K562 (cell line): ENCODE data around the gene TMEM138. TPM values are rescaled to one million over a fixed set of nuclear protein-coding genes. Genes with fewer than 3 reads are reported as not detected.
A peak's percentile ranks its signal among the peaks of the same experiment; 100 is the strongest.

Experiments
- BCOR ChIP-seq: fragments of 450-650 bp; IDR thresholded peaks from 2 replicates; pipeline ENCODE4 v1.6.1; 2016
- DMBX1 ChIP-seq: fragments of 250-450 bp; sonication (Bioruptor Pico); IDR thresholded peaks from 2 replicates; pipeline ENCODE4 v1.8.0; 2022; ENCODE audit warnings: inconsistent platforms, mild to moderate bottlenecking, moderate library complexity, borderline replicate concordance
- ERF ChIP-seq: fragments of 450-650 bp; formaldehyde crosslinking; IDR thresholded peaks from 2 replicates; pipeline ENCODE4 v1.4.0; 2020; ENCODE audit warnings: mild to moderate bottlenecking, mixed read lengths
- KDM4B ChIP-seq, 2 experiments: fragments of 450-650 bp in 1 of 2; sonication (generic) in 1 of 2; IDR thresholded peaks; 2 replicates each; pipeline ENCODE4 v1.6.1; 2016 to 2017; ENCODE audit warnings: borderline replicate concordance in 2 of 2, antibody characterized with exemption in 1 of 2, low read depth in 1 of 2, mild to moderate bottlenecking in 1 of 2
- MBD2 ChIP-seq: sonication (generic); IDR thresholded peaks from 2 replicates; pipeline ENCODE4 v1.6.1; 2016; ENCODE audit warnings: low read depth, borderline replicate concordance
- MECOM ChIP-seq: fragments of 250-450 bp; sonication (Bioruptor Pico); IDR thresholded peaks from 2 replicates; pipeline ENCODE4 v1.8.0; 2022; ENCODE audit warnings: inconsistent platforms
- MYC ChIP-seq, 2 experiments: fragments of 250-450 bp in 1 of 2; sonication (Bioruptor Pico) in 1 of 2; IDR thresholded peaks; 2 replicates each; pipeline versions ENCODE4 v1.5.1 to v1.6.1; 2012 to 2021; ENCODE audit warnings: low read depth in 2 of 2, borderline replicate concordance in 1 of 2, improper control_type of control experiment in 1 of 2, low read length in 1 of 2, mild to moderate bottlenecking in 1 of 2, moderate library complexity in 1 of 2
- NFATC3 ChIP-seq: fragments of 450-650 bp; IDR thresholded peaks from 2 replicates; pipeline ENCODE4 v1.6.1; 2017; ENCODE audit warnings: mild to moderate bottlenecking
- RBFOX2 ChIP-seq: fragments of 200-400 bp; formaldehyde crosslinking; IDR thresholded peaks from 2 replicates; pipeline ENCODE4 v1.6.1; 2017; ENCODE audit warnings: low read depth, mild to moderate bottlenecking, low read length, moderate library complexity
- SIN3A ChIP-seq, 2 experiments: fragments of 150-350 bp in 1 of 2; IDR thresholded peaks; 2 replicates each; pipeline ENCODE4 v1.6.1; 2011 to 2016; ENCODE audit warnings: borderline replicate concordance in 2 of 2, low read depth in 2 of 2, low read length in 2 of 2, mild to moderate bottlenecking in 2 of 2, moderate library complexity in 2 of 2; ENCODE audit not compliant: control insufficient read depth in 1 of 2
- SUPT5H ChIP-seq: fragments of 450-650 bp; IDR thresholded peaks from 2 replicates; pipeline ENCODE4 v1.6.1; 2016
- TCF7 ChIP-seq: sonication (generic); IDR thresholded peaks from 2 replicates; pipeline ENCODE4 v1.6.1; 2016; ENCODE audit warnings: antibody characterized with exemption, borderline replicate concordance
- TEAD1 ChIP-seq, 2 experiments: fragments of 450-650 bp in 1 of 2; sonication (generic) in 1 of 2; formaldehyde crosslinking; IDR thresholded peaks; 2 replicates each; pipeline versions ENCODE4 v1.4.0 to v1.8.0; 2020 to 2022; ENCODE audit warnings: mild to moderate bottlenecking in 2 of 2, missing genetic modification reagents in 1 of 2
- TSC22D4 ChIP-seq: fragments of 450-650 bp; IDR thresholded peaks from 2 replicates; pipeline ENCODE4 v1.6.1; 2016; ENCODE audit warnings: missing genetic modification characterization, missing biosample characterization, control low read depth
- U2AF1 ChIP-seq: fragments of 200-400 bp; formaldehyde crosslinking; optimal IDR thresholded peaks from 2 replicates; pipeline ENCODE3; 2017; ENCODE audit warnings: mild to moderate bottlenecking, low read depth, low read length, moderate library complexity
- ZEB2 ChIP-seq: fragments of 450-650 bp; IDR thresholded peaks from 2 replicates; pipeline ENCODE4 v1.6.1; 2016
- ZNF445 ChIP-seq: fragments of 250-450 bp; sonication (Bioruptor Pico); IDR thresholded peaks from 2 replicates; pipeline ENCODE4 v1.4.0; 2020; ENCODE audit warnings: low read depth, mild to moderate bottlenecking, moderate library complexity
- ZNF76 ChIP-seq: fragments of 250-450 bp; sonication (Bioruptor Pico); IDR thresholded peaks from 2 replicates; pipeline ENCODE4 v1.4.0; 2020; ENCODE audit warnings: mild to moderate bottlenecking, moderate library complexity, borderline replicate concordance
- ZNF785 ChIP-seq: fragments of 250-450 bp; sonication (Bioruptor Pico); IDR thresholded peaks from 2 replicates; pipeline ENCODE4 v1.4.0; 2020; ENCODE audit warnings: mild to moderate bottlenecking
- polyA plus RNA-seq, 8 experiments: library from polyadenylated mRNA; depleted of rRNA in 4 of 8; stranded (reverse) in 5 of 8; unstranded in 3 of 8; fragments of >200 nt; fragmentation: Nextera tagmentation in 2 of 8; fragmentation: Illumina TruSeq in 1 of 8; extraction: Ambion mirVana in 2 of 8; extraction: Trizol in 1 of 8; gene quantifications; 2 replicates each; pipeline versions ENCODE4 v1.2.1 to v1.2.3, GENCODE V29; 2011 to 2014; ENCODE audit warnings: inconsistent platforms in 1 of 8, missing spikeins in 1 of 8
- total RNA-seq, 7 experiments: library from RNA; depleted of rRNA in 6 of 7; stranded (reverse); fragments of >200 nt in 6 of 7; fragmentation: Illumina TruSeq in 2 of 7; extraction: Trizol in 2 of 7; gene quantifications; 2 replicates each; pipeline versions ENCODE4 v1.2.1 to v1.2.3, GENCODE V29; 2011 to 2021; ENCODE audit warnings: low replicate concordance in 1 of 7
- TF ChIP-seq, protein P1 (sequence below): sonication (generic); formaldehyde crosslinking; IDR thresholded peaks from 2 replicates; pipeline ENCODE4 v1.8.0; 2022; ENCODE audit warnings: mild to moderate bottlenecking, missing genetic modification reagents, borderline replicate concordance
- TF ChIP-seq, protein P2 (sequence below): fragments of 250-450 bp; sonication (Bioruptor Pico); IDR thresholded peaks from 2 replicates; pipeline ENCODE4 v1.9.0; 2021; ENCODE audit warnings: mild to moderate bottlenecking, inconsistent platforms

TMEM138 gene
- total and polyA plus RNA-seq, 9 of the 15 experiments (the other 6 are each of a cell fraction or from before 2014, with no cell fraction given): 23.2 to 168 (median 63.1) TPM

GRCh38 chr11:61332797-61333549 lies 29.2 kb upstream of the TMEM138 start, which contains the start of the genes DDB1 and TKFC (continued):
- TF ChIP-seq, protein P1, sequence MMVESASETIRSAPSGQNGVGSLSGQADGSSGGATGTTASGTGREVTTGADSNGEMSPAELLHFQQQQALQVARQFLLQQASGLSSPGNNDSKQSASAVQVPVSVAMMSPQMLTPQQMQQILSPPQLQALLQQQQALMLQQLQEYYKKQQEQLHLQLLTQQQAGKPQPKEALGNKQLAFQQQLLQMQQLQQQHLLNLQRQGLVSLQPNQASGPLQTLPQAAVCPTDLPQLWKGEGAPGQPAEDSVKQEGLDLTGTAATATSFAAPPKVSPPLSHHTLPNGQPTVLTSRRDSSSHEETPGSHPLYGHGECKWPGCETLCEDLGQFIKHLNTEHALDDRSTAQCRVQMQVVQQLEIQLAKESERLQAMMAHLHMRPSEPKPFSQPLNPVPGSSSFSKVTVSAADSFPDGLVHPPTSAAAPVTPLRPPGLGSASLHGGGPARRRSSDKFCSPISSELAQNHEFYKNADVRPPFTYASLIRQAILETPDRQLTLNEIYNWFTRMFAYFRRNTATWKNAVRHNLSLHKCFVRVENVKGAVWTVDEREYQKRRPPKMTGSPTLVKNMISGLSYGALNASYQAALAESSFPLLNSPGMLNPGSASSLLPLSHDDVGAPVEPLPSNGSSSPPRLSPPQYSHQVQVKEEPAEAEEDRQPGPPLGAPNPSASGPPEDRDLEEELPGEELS: no peak
- TF ChIP-seq ZNF76 (CRISPR knock-in tag): peak; percentile 94
- TF ChIP-seq TCF7: 0 out of 2 replicates have a peak, but pooled peaks have one; percentile 9
- no peak for TF ChIP-seq TSC22D4 (tag)
- peak in 1 of 2 experiments; percentile 55; a peak in 1 of 4 replicates for TF ChIP-seq KDM4B (IDR thresholded peaks at IDR 0.05; ENCODE audit: borderline replicate concordance in 2 of 2, low read depth in 1 of 2)
- TF ChIP-seq ZNF785 (CRISPR knock-in tag): no peak
- 0 out of 2 replicates have a peak, but pooled peaks have one; percentile 23 for TF ChIP-seq ERF
- TF ChIP-seq, protein P2, sequence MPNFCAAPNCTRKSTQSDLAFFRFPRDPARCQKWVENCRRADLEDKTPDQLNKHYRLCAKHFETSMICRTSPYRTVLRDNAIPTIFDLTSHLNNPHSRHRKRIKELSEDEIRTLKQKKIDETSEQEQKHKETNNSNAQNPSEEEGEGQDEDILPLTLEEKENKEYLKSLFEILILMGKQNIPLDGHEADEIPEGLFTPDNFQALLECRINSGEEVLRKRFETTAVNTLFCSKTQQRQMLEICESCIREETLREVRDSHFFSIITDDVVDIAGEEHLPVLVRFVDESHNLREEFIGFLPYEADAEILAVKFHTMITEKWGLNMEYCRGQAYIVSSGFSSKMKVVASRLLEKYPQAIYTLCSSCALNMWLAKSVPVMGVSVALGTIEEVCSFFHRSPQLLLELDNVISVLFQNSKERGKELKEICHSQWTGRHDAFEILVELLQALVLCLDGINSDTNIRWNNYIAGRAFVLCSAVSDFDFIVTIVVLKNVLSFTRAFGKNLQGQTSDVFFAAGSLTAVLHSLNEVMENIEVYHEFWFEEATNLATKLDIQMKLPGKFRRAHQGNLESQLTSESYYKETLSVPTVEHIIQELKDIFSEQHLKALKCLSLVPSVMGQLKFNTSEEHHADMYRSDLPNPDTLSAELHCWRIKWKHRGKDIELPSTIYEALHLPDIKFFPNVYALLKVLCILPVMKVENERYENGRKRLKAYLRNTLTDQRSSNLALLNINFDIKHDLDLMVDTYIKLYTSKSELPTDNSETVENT (CRISPR knock-in tag): peak; percentile 92
- peak; percentile 90 for TF ChIP-seq SUPT5H
- TF ChIP-seq U2AF1: peak; percentile 60
- peak; percentile 92 for TF ChIP-seq MYC (IDR thresholded peaks at IDR 0.05; ENCODE audit: low read depth, low read length)
- TF ChIP-seq MYC (CRISPR knock-in tag; IDR thresholded peaks at IDR 0.05; ENCODE audit: borderline replicate concordance, low read depth): peak; percentile 29; the same call in 1 of the 2 replicates
- TF ChIP-seq DMBX1 (CRISPR knock-in tag): no peak
- TF ChIP-seq ZNF445 (CRISPR knock-in tag): no peak
- TF ChIP-seq ZEB2: no peak
- peak in 1 of 2 experiments; percentile 55; a peak in 1 of 4 replicates for TF ChIP-seq TEAD1 (CRISPR knock-in tag; IDR thresholded peaks at IDR 0.05)
- peak; percentile 100 for TF ChIP-seq RBFOX2
- no peak for TF ChIP-seq NFATC3
- TF ChIP-seq BCOR: no peak
- TF ChIP-seq MECOM (CRISPR knock-in tag): no peak
- TF ChIP-seq MBD2: peak; percentile 75
- TF ChIP-seq SIN3A (IDR thresholded peaks at IDR 0.05; ENCODE audit: borderline replicate concordance in 2 of 2, control insufficient read depth in 1 of 2, low read depth in 2 of 2, low read length in 2 of 2): peak; percentile 53 to 92; a peak in 3 of 4 replicates
